ENCODE data around the gene KANSL1L. TPM values are rescaled to one million over a fixed set of nuclear protein-coding genes. Genes with fewer than 3 reads are reported as not detected.

The KANSL1L gene
- total RNA-seq, 5 donors from 2014 or later (not counting 1 experiment from before 2014, with no cell fraction given) = 5.1 to 16.0 (median 12.0) TPM

DNA sequence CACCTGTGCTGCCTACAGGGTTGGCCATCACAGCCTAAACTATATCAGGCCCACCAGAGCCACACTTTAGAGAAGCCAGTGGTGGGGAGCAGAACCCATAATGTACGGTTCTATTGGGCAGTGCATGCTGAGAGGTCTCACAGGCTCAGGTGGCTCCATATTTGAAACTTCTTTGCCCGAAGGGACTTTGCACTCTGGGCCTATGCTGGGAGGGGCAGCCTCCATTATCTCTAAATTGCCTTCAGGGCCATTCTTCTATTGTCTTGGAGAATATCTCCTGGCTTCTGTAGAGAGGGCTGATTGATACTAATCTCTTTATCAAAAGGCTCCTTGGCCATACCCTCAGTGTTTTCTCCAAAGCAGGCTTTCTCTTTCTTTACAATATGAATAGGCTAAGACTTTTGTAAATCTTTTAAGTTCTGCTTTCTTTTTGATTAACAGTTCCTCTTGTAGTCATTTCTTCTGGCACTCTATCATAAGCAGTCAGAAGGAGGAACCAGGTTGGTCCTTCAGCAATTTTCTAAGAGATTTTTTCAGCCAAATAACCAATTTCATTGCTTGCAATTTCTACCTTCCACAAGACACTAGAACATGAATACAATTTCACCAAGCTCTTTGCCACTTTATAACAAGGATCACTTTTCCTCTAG is 124.2 kb downstream of the KANSL1L start:
- no peaks in the 10 kb centered on the region for H3K36me3 ChIP-seq (ENCODE audit: control insufficient read depth in 2 of 2, extremely low read depth in 1 of 2, insufficient read depth in 1 of 2, low read length in 1 of 2)
- no peak overlapping the region for H3K27ac ChIP-seq (ENCODE audit: low read length)
- no peak overlapping the region for H3K4me3 ChIP-seq (ENCODE audit: control insufficient read depth in 1 of 2, extremely low read depth in 1 of 2, low read length in 1 of 2)
- Mint-ChIP-seq H3K9me3 (peaks cover 0 to 8% (median 7%) of the 10 kb centered on the region in 3 donors), H3K4me3 (no peak overlapping the region), H3K36me3 (peaks cover 36% of the 10 kb centered on the region), H3K4me1 (no peaks in the 10 kb centered on the region), H3K27ac (no peak overlapping the region), H3K27me3 (no peaks in the 10 kb centered on the region)
- ATAC-seq (replicated peaks in 1 of 4) (no peak), DNase-seq (no peak)
- POLR2A ChIA-PET = no interaction called here
- H3K4me1 ChIP-seq (ENCODE audit: control insufficient read depth in 1 of 2, extremely low read depth in 1 of 2, insufficient read depth in 2 of 2, low read length in 2 of 2) = no peaks in the 10 kb centered on the region
- 83% methylated on average over 1 of the region's 2 CpGs for WGBS (ENCODE audit: insufficient coverage)
- H3K9me3 ChIP-seq = no peaks in the 10 kb centered on the region
- no peaks in the 10 kb centered on the region for H3K27me3 ChIP-seq (replicated peaks in 1 of 2; ENCODE audit: control insufficient read depth in 2 of 2, extremely low read depth in 1 of 2, insufficient read depth in 2 of 2, low read length in 1 of 2)
- CTCF ChIA-PET = no interaction called here

DNA sequence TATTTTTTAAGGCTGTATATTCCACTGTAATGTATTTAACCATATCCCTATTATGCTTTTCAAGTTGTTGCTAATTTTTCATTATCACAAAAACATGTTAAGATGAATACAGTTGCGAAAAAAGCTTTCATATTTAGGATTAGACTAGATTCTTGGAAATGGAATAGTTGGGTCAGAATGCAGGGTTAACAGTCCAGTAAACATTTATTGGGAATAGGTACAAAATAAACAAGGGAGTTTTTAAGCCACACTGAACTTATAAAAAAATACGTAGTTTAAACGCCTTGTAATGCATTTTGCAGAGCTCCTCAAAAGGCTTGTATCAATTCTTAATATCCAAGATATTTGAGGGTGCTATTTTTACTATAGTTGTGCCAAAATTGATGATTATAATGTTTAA is 133.1 kb downstream of the KANSL1L start:
- H3K4me3 ChIP-seq (ENCODE audit: control insufficient read depth in 1 of 2, extremely low read depth in 1 of 2, low read length in 1 of 2) = no peak overlapping the region
- H3K4me1 ChIP-seq (ENCODE audit: control insufficient read depth in 1 of 2, extremely low read depth in 1 of 2, insufficient read depth in 2 of 2, low read length in 2 of 2) = no peaks in the 10 kb centered on the region
- no peaks in the 10 kb centered on the region for H3K27me3 ChIP-seq (replicated peaks in 1 of 2; ENCODE audit: control insufficient read depth in 2 of 2, extremely low read depth in 1 of 2, insufficient read depth in 2 of 2, low read length in 1 of 2)
- H3K4me1 Mint-ChIP-seq = peaks cover 0 to 2% (median 0%) of the 10 kb centered on the region in 3 donors
- H3K9me3 Mint-ChIP-seq = no peaks in the 10 kb centered on the region
- CTCF ChIA-PET = no interaction called here
- WGBS (ENCODE audit: insufficient coverage) = no CpG with 5 or more reads among the region's 3 CpGs
- no peaks in the 10 kb centered on the region for H3K9me3 ChIP-seq
- no peak for DNase-seq
- no peak overlapping the region for H3K27ac ChIP-seq (ENCODE audit: low read length)
- no peak for ATAC-seq (replicated peaks in 1 of 4)
- no peak overlapping the region for H3K4me3 Mint-ChIP-seq
- peaks cover 13% of the 10 kb centered on the region for H3K36me3 Mint-ChIP-seq
- H3K27me3 Mint-ChIP-seq = no peaks in the 10 kb centered on the region
- H3K27ac Mint-ChIP-seq = no peak overlapping the region
- POLR2A ChIA-PET = no interaction called here
- no peaks in the 10 kb centered on the region for H3K36me3 ChIP-seq (ENCODE audit: control insufficient read depth in 2 of 2, extremely low read depth in 1 of 2, insufficient read depth in 1 of 2, low read length in 1 of 2)

DNA sequence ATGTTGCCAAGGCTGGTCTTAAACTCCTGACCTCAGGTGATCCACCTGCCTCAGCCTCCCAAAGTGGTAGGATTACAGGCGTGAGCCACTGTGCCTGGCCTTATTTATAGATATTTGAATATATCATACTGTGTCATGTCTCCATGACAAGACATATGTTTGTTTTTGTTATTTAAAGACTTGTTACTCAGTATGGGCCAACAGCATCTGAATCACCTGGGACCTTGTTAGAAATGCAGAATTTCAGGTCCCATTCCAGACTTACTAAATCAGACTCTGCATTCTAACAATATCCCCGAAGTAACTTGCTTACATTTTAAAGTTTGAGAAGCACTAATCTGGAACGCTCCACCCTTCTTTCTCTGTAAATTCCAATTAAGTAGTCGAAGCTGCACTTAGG is 135.5 kb downstream of the KANSL1L start:
- H3K9me3 ChIP-seq = no peaks in the 10 kb centered on the region
- WGBS (ENCODE audit: insufficient coverage) = 100% methylated on average over 3 of the region's 4 CpGs
- Mint-ChIP-seq H3K4me1 (peaks cover 0 to 2% (median 0%) of the 10 kb centered on the region in 3 donors), H3K27ac (no peak overlapping the region), H3K36me3 (peaks cover 4% of the 10 kb centered on the region), H3K4me3 (no peak overlapping the region), H3K27me3 (no peaks in the 10 kb centered on the region), H3K9me3 (no peaks in the 10 kb centered on the region)
- no peak overlapping the region for H3K4me3 ChIP-seq (ENCODE audit: control insufficient read depth in 1 of 2, extremely low read depth in 1 of 2, low read length in 1 of 2)
- CTCF ChIA-PET = no interaction called here
- H3K27me3 ChIP-seq (replicated peaks in 1 of 2; ENCODE audit: control insufficient read depth in 2 of 2, extremely low read depth in 1 of 2, insufficient read depth in 2 of 2, low read length in 1 of 2) = no peaks in the 10 kb centered on the region
- ATAC-seq (replicated peaks in 1 of 4) (no peak), DNase-seq (no peak)
- no peak overlapping the region for H3K27ac ChIP-seq (ENCODE audit: low read length)
- H3K36me3 ChIP-seq (ENCODE audit: control insufficient read depth in 2 of 2, extremely low read depth in 1 of 2, insufficient read depth in 1 of 2, low read length in 1 of 2) = no peaks in the 10 kb centered on the region
- POLR2A ChIA-PET = interaction anchor here in 1 of 2 donors (0.6 kb wide), 1 partner anchor 153 kb away, joined by 4 read pairs; no protein-coding TSS in a partner anchor
- H3K4me1 ChIP-seq (ENCODE audit: control insufficient read depth in 1 of 2, extremely low read depth in 1 of 2, insufficient read depth in 2 of 2, low read length in 2 of 2) = no peaks in the 10 kb centered on the region

DNA sequence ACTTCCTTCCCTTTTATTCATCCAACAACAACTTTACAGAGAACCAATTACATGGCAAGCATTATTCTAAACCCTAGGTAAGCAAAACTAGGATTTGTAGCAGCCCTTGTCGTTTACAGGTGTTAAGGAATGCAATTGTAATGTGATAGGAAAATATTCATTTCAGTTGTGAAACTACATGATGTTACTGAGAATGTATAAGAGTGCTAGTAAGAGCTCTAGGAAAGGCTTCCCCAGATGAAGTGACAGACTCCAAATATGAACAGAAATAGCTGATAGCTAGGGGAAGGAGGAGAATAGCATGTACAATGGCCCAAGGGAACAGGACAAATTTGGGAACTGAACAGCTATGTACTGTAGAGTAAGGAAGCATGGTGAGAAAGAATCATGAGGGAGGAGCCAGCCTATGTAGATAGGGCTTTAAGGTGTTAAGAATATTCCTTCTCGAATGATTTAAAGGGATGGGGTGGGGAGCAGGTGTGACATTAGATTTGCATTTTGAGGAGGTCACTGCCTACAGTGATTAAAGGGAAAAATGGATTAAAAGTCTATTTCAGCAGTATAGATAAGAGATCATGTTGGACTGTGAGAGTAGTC is 137.0 kb downstream of the KANSL1L start:
- Histone ChIP-seq H3K9me3 (no peaks in the 10 kb centered on the region), H3K4me3 (ENCODE audit: control insufficient read depth in 1 of 2, extremely low read depth in 1 of 2, low read length in 1 of 2) (no peak overlapping the region), H3K36me3 (ENCODE audit: control insufficient read depth in 2 of 2, extremely low read depth in 1 of 2, insufficient read depth in 1 of 2, low read length in 1 of 2) (no peaks in the 10 kb centered on the region), H3K27me3 (replicated peaks in 1 of 2; ENCODE audit: control insufficient read depth in 2 of 2, extremely low read depth in 1 of 2, insufficient read depth in 2 of 2, low read length in 1 of 2) (no peaks in the 10 kb centered on the region), H3K27ac (ENCODE audit: low read length) (no peak overlapping the region), H3K4me1 (ENCODE audit: control insufficient read depth in 1 of 2, extremely low read depth in 1 of 2, insufficient read depth in 2 of 2, low read length in 2 of 2) (no peaks in the 10 kb centered on the region)
- H3K27ac Mint-ChIP-seq = no peak overlapping the region
- peaks cover 4% of the 10 kb centered on the region for H3K36me3 Mint-ChIP-seq
- ATAC-seq (replicated peaks in 1 of 4) (no peak), DNase-seq (no peak)
- no peaks in the 10 kb centered on the region for H3K27me3 Mint-ChIP-seq
- H3K9me3 Mint-ChIP-seq = no peaks in the 10 kb centered on the region
- CTCF ChIA-PET = no interaction called here
- POLR2A ChIA-PET = interaction anchor here in 1 of 2 donors (0.6 kb wide), 1 partner anchor 149 kb away, joined by 5 read pairs; no protein-coding TSS in a partner anchor
- WGBS (ENCODE audit: insufficient coverage) = 67% methylated on average over 1 of the region's 2 CpGs
- peaks cover 0 to 2% (median 0%) of the 10 kb centered on the region in 3 donors for H3K4me1 Mint-ChIP-seq
- H3K4me3 Mint-ChIP-seq = no peak overlapping the region

DNA sequence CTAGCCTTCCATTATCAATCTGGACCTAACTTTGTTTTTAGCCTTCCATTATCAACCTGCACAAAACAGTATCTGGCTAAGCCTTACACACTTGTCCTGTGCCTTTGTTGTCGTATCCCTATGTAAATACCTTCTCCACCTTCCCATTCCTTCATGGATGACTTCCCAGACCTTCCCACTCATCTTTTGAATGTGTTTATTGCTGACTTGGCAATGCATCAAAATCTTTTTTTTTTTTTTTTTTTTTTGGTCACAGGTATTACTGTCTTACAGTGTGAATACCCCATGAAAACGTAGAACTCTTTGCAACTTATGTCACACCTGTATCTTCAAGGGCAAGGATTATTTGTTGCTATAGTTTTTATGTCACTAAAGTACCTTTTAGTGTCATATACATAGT is 143.0 kb downstream of the KANSL1L start:
- no peak overlapping the region for H3K4me3 ChIP-seq (ENCODE audit: control insufficient read depth in 1 of 2, extremely low read depth in 1 of 2, low read length in 1 of 2)
- Mint-ChIP-seq H3K27ac (peak overlapping the region in 1 of 2 donors; percentile 24), H3K27me3 (no peaks in the 10 kb centered on the region), H3K4me3 (no peak overlapping the region), H3K36me3 (peaks cover 24% of the 10 kb centered on the region), H3K9me3 (no peaks in the 10 kb centered on the region), H3K4me1 (peaks cover 0 to 5% (median 0%) of the 10 kb centered on the region in 3 donors)
- 100% methylated on average over 1 of the region's 2 CpGs for WGBS (ENCODE audit: insufficient coverage)
- ATAC-seq (replicated peaks in 1 of 4) (no peak), DNase-seq (no peak)
- ChIA-PET POLR2A (no interaction called here), CTCF (no interaction called here)
- H3K4me1 ChIP-seq (ENCODE audit: control insufficient read depth in 1 of 2, extremely low read depth in 1 of 2, insufficient read depth in 2 of 2, low read length in 2 of 2) = no peaks in the 10 kb centered on the region
- H3K36me3 ChIP-seq (ENCODE audit: control insufficient read depth in 2 of 2, extremely low read depth in 1 of 2, insufficient read depth in 1 of 2, low read length in 1 of 2) = peaks cover 0 to 10% of the 10 kb centered on the region in 2 donors
- H3K9me3 ChIP-seq = no peaks in the 10 kb centered on the region
- H3K27ac ChIP-seq (ENCODE audit: low read length) = no peak overlapping the region
- no peaks in the 10 kb centered on the region for H3K27me3 ChIP-seq (replicated peaks in 1 of 2; ENCODE audit: control insufficient read depth in 2 of 2, extremely low read depth in 1 of 2, insufficient read depth in 2 of 2, low read length in 1 of 2)

DNA sequence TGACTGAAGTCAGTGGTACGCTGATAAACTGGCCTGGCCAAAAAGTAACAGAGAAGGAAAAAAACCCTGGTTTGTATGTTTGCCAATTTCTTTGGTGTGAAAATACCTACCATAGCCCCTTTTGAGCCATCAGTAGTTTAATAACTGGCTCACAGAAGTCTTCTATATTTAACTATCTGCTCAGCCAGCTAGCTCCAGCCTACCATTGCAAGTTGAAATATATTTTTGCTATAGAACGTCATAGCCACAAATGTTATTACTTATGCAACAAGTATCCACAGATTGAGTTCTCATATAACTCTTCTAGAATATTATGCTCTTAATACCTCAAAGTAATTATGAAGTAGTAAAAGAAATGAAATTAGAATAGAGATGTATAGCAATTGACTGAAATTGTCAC is 143.6 kb downstream of the KANSL1L start:
- no CpG with 5 or more reads among the region's 2 CpGs for WGBS (ENCODE audit: insufficient coverage)
- no peaks in the 10 kb centered on the region for H3K27me3 Mint-ChIP-seq
- Histone ChIP-seq H3K9me3 (no peaks in the 10 kb centered on the region), H3K4me3 (ENCODE audit: control insufficient read depth in 1 of 2, extremely low read depth in 1 of 2, low read length in 1 of 2) (no peak overlapping the region), H3K27me3 (replicated peaks in 1 of 2; ENCODE audit: control insufficient read depth in 2 of 2, extremely low read depth in 1 of 2, insufficient read depth in 2 of 2, low read length in 1 of 2) (no peaks in the 10 kb centered on the region), H3K4me1 (ENCODE audit: control insufficient read depth in 1 of 2, extremely low read depth in 1 of 2, insufficient read depth in 2 of 2, low read length in 2 of 2) (no peaks in the 10 kb centered on the region), H3K36me3 (ENCODE audit: control insufficient read depth in 2 of 2, extremely low read depth in 1 of 2, insufficient read depth in 1 of 2, low read length in 1 of 2) (peaks cover 0 to 16% of the 10 kb centered on the region in 2 donors), H3K27ac (ENCODE audit: low read length) (no peak overlapping the region)
- CTCF ChIA-PET = no interaction called here
- no peak overlapping the region for H3K27ac Mint-ChIP-seq
- no peaks in the 10 kb centered on the region for H3K9me3 Mint-ChIP-seq
- H3K4me3 Mint-ChIP-seq = no peak overlapping the region
- H3K36me3 Mint-ChIP-seq = peaks cover 30% of the 10 kb centered on the region
- DNase-seq (no peak), ATAC-seq (replicated peaks in 1 of 4) (no peak)
- POLR2A ChIA-PET = no interaction called here
- peaks cover 0 to 5% (median 0%) of the 10 kb centered on the region in 3 donors for H3K4me1 Mint-ChIP-seq

Measured in T-cell (primary cell).